ENCODE data around the gene INTS11.

- no peak for TF ChIP-seq ZNF274 (IDR thresholded peaks at IDR 0.05; ENCODE audit: low read depth, low read length)
- no peak for TF ChIP-seq CTCF (IDR thresholded peaks at IDR 0.05 in 2 of 3, conservative IDR thresholded peaks at IDR 0.05 in 1 of 3; ENCODE audit: borderline replicate concordance in 1 of 3, insufficient read depth in 1 of 3, low read depth in 2 of 3, low read length in 2 of 3)
- TF ChIP-seq EZH2 (IDR thresholded peaks at IDR 0.05) = no peak
- no peak for TF ChIP-seq POLR2A (IDR thresholded peaks at IDR 0.05; ENCODE audit: borderline replicate concordance, extremely low read depth, insufficient read depth, insufficient read length)
Measured at GRCh38 chr1:1272341-1273208, 51.9 kb downstream of the INTS11 start.

Data from HCT116 (cell line).